IMR-90 (cell line): ENCODE measurements around the gene UNC13B. TPM values are rescaled to one million over a fixed set of nuclear protein-coding genes. Genes with fewer than 3 reads are reported as not detected.

ENCODE experiments used
- ATAC-seq: fragments of 200-7000 bp; cut with Tn5 transposase; 2 replicates; pipeline ENCODE4 v1.9.1; 2020; ENCODE audit warnings: low read depth, mild to moderate bottlenecking, moderate library complexity
- BruUV-seq: library from RNA; stranded (reverse); fragments of 400-500 nt; replicated peaks from 2 replicates; lab custom pipeline; 2021; lab: Mats Ljungman, UMichigan
- CTCF ChIA-PET: fragments of 300-600 bp; formaldehyde crosslinking; extraction: SDS; loops from one replicate; lab custom pipeline; 2021; ENCODE audit warnings: antibody characterized with exemption; lab: Yijun Ruan, JAX
- POLR2A ChIA-PET: fragments of 300-600 bp; sonication (Branson Sonifier 250); formaldehyde crosslinking; loops from one replicate; lab custom pipeline; 2022; ENCODE audit warnings: antibody characterized with exemption; ENCODE audit not compliant: unreplicated experiment; lab: Charles Lee
- DNase-seq: peaks from one replicate; pipeline ENCODE4 v3.0.0; 2013
- H2AFZ ChIP-seq: replicated peaks from 2 replicates; pipeline ENCODE3; 2013; ENCODE audit warnings: low read length, mild to moderate bottlenecking; ENCODE audit not compliant: poor library complexity
- H2AK5ac ChIP-seq: 2 replicates; pipeline ENCODE4 v1.6.1; 2013; ENCODE audit warnings: low read depth, low read length, inconsistent platforms
- H2AK9ac ChIP-seq: replicated peaks from 2 replicates; pipeline ENCODE3; 2013; ENCODE audit warnings: mild to moderate bottlenecking, low read depth, low read length, moderate library complexity; ENCODE audit not compliant: poor library complexity
- H2BK120ac ChIP-seq: 2 replicates; pipeline ENCODE4 v1.6.1; 2013; ENCODE audit warnings: low read depth, low read length, inconsistent platforms
- H2BK15ac ChIP-seq: 3 replicates; pipeline ENCODE4 v1.6.1; 2013; ENCODE audit warnings: low read depth, low read length, inconsistent platforms
- H2BK20ac ChIP-seq: 2 replicates; pipeline ENCODE4 v1.6.1; 2013; ENCODE audit warnings: low read depth, mild to moderate bottlenecking, inconsistent platforms, low read length, moderate library complexity
- H2BK5ac ChIP-seq: 2 replicates; pipeline ENCODE4 v1.6.1; 2013; ENCODE audit warnings: mild to moderate bottlenecking, low read depth, low read length, inconsistent platforms; ENCODE audit not compliant: poor library complexity, severe bottlenecking
- H3K14ac ChIP-seq: replicated peaks from 2 replicates; pipeline ENCODE4 v1.6.1; 2013; ENCODE audit warnings: low read depth, low read length, inconsistent platforms
- H3K18ac ChIP-seq: 2 replicates; pipeline ENCODE4 v1.6.1; 2013; ENCODE audit warnings: low read depth, low read length, control low read depth
- H3K23ac ChIP-seq: 2 replicates; pipeline ENCODE4 v1.6.1; 2013; ENCODE audit warnings: low read depth, low read length, inconsistent platforms
- H3K27ac ChIP-seq: 2 replicates; pipeline ENCODE4 v1.5.1; 2013; ENCODE audit warnings: mild to moderate bottlenecking, control low read depth, low read length; ENCODE audit not compliant: insufficient read depth
- H3K27me3 ChIP-seq: 2 replicates; pipeline ENCODE4 v1.6.1; 2013; ENCODE audit warnings: low read length; ENCODE audit not compliant: control insufficient read depth, insufficient read depth
- H3K36me3 ChIP-seq: 2 replicates; pipeline ENCODE4 v1.6.1; 2013; ENCODE audit warnings: low read length, mixed read lengths; ENCODE audit not compliant: control insufficient read depth, insufficient read depth
- H3K4ac ChIP-seq: 2 replicates; pipeline ENCODE4 v1.6.1; 2013; ENCODE audit warnings: low read depth, low read length, inconsistent platforms
- H3K4me1 ChIP-seq: 2 replicates; pipeline ENCODE4 v1.6.1; 2013; ENCODE audit warnings: low read length, mixed read lengths; ENCODE audit not compliant: control insufficient read depth, insufficient read depth
- H3K4me2 ChIP-seq: 2 replicates; pipeline ENCODE4 v1.6.1; 2013; ENCODE audit warnings: low read depth, mild to moderate bottlenecking, control low read depth, low read length, moderate library complexity
- H3K4me3 ChIP-seq: 2 replicates; pipeline ENCODE4 v1.5.1; 2013; ENCODE audit warnings: low read depth, mild to moderate bottlenecking, control low read depth, low read length, moderate library complexity; ENCODE audit not compliant: insufficient read depth
- H3K56ac ChIP-seq: 2 replicates; pipeline ENCODE4 v1.6.1; 2013; ENCODE audit warnings: low read length, inconsistent platforms; ENCODE audit not compliant: insufficient read depth; ENCODE audit errors: extremely low read depth
- H3K79me1 ChIP-seq, 2 experiments: 2 replicates each; pipeline ENCODE4 v1.6.1; 2013; ENCODE audit warnings: low read length in 2 of 2, inconsistent platforms in 1 of 2, low read depth in 1 of 2
- H3K9ac ChIP-seq: 2 replicates; pipeline ENCODE4 v1.6.1; 2013; ENCODE audit warnings: low read depth, low read length, control low read depth
- H3K9me1 ChIP-seq: 2 replicates; pipeline ENCODE4 v1.6.1; 2013; ENCODE audit warnings: low read length, inconsistent platforms; ENCODE audit not compliant: insufficient read depth
- H3K9me3 ChIP-seq: 2 replicates; pipeline ENCODE4 v1.6.1; 2013; ENCODE audit warnings: low read length; ENCODE audit not compliant: control insufficient read depth, insufficient read depth
- H4K20me1 ChIP-seq: 2 replicates; pipeline ENCODE4 v1.6.1; 2013; ENCODE audit warnings: low read length, inconsistent platforms; ENCODE audit not compliant: insufficient read depth
- H4K5ac ChIP-seq: 2 replicates; pipeline ENCODE4 v1.6.1; 2013; ENCODE audit warnings: mild to moderate bottlenecking, low read depth, low read length, control low read depth
- H4K8ac ChIP-seq, 2 experiments: 2 replicates each; pipeline ENCODE4 v1.6.1; 2013; ENCODE audit warnings: low read depth in 2 of 2, low read length in 2 of 2, control low read depth in 1 of 2, inconsistent platforms in 1 of 2
- H4K91ac ChIP-seq: 2 replicates; pipeline ENCODE4 v1.6.1; 2013; ENCODE audit warnings: low read depth, low read length, inconsistent platforms; ENCODE audit not compliant: insufficient read depth
- BHLHE40 ChIP-seq: fragments of 150-350 bp; IDR thresholded peaks from 2 replicates; pipeline ENCODE4 v1.6.1; 2016; ENCODE audit warnings: mild to moderate bottlenecking, low read depth, low read length
- CEBPB ChIP-seq: IDR thresholded peaks from 2 replicates; pipeline ENCODE4 v1.6.1; 2012; ENCODE audit warnings: low read depth, low read length, improper control_type of control experiment
- CTCF ChIP-seq: conservative IDR thresholded peaks from 2 replicates; pipeline ENCODE4 v1.5.1; 2012; ENCODE audit warnings: mild to moderate bottlenecking, low read depth, low read length, improper control_type of control experiment
- ELK1 ChIP-seq: fragments of 150-350 bp; IDR thresholded peaks from 2 replicates; pipeline ENCODE4 v1.6.1; 2016; ENCODE audit warnings: low read depth, mild to moderate bottlenecking, low read length, moderate library complexity, borderline replicate concordance
- FOS ChIP-seq: fragments of 150-350 bp; IDR thresholded peaks from 2 replicates; pipeline ENCODE4 v1.6.1; 2016; ENCODE audit warnings: low read depth, low read length
- MXI1 ChIP-seq: IDR thresholded peaks from 2 replicates; pipeline ENCODE4 v1.6.1; 2012; ENCODE audit warnings: low read depth, mild to moderate bottlenecking, low read length, moderate library complexity, borderline replicate concordance
- RAD21 ChIP-seq: IDR thresholded peaks from 2 replicates; pipeline ENCODE4 v1.6.1; 2012; ENCODE audit warnings: low read length, improper control_type of control experiment
- SMC3 ChIP-seq: fragments of 150-350 bp; IDR thresholded peaks from 2 replicates; pipeline ENCODE4 v1.6.1; 2016; ENCODE audit warnings: low read depth, mild to moderate bottlenecking, antibody characterized with exemption, low read length, moderate library complexity
- USF2 ChIP-seq: fragments of 150-350 bp; IDR thresholded peaks from 2 replicates; pipeline ENCODE4 v1.6.1; 2017; ENCODE audit warnings: mild to moderate bottlenecking, antibody characterized with exemption, low read length, low read depth
- WGBS, 2 experiments: methylation state at CpG; one replicate each; pipeline versions ENCODE4 v1.1.5 to v1.1.7; 2013; ENCODE audit warnings: missing lambda C conversion rate in 2 of 2; ENCODE audit not compliant: insufficient read length in 1 of 2; ENCODE audit errors: extremely low coverage in 2 of 2; 5-methylcytosine and 5-hydroxymethylcytosine counted together
- dilution Hi-C: fragments of 300-500 bp; cut with HindIII; formaldehyde crosslinking; loops from one replicate; pipeline ENCODE4 v1.14.3; 2018; ENCODE audit warnings: low sequenced_read_pairs; ENCODE audit not compliant: unreplicated experiment
- in situ Hi-C: fragments of 300-500 bp; cut with MboI; formaldehyde crosslinking; loops from 3 replicates; pipeline ENCODE4 v1.14.3; 2019; ENCODE audit warnings: low sequenced_read_pairs, inconsistent platforms, mixed read lengths
- intact Hi-C: fragments of 100-400 bp; cut with micrococcal nuclease; formaldehyde crosslinking; loops from 2 replicates; pipeline ENCODE4 v1.10.0; 2022
- polyA plus RNA-seq, 3 experiments: library from polyadenylated mRNA; depleted of rRNA; stranded (reverse); fragments of >200 nt; gene quantifications; 2 replicates each; pipeline ENCODE4 v1.2.3, GENCODE V29; 2012; ENCODE audit warnings: low replicate concordance in 1 of 3
- total RNA-seq: library from RNA; depleted of rRNA; stranded (reverse); fragments of >200 nt; gene quantifications from 2 replicates; pipeline ENCODE4 v1.2.3, GENCODE V29; 2012

UNC13B gene
- total and polyA plus RNA-seq, 2 of the 4 experiments (the other 2 are of a cell fraction), result 7.5 to 14.3 TPM

GRCh38 chr9:35374910-35375309 lies 213.1 kb downstream of the UNC13B start:
- no peak overlapping the region for H2AFZ ChIP-seq
- H3K23ac ChIP-seq, result no peak overlapping the region
- no peak overlapping the region for H2BK20ac ChIP-seq
- H4K5ac ChIP-seq, result no peak overlapping the region
- no peak overlapping the region for H2BK5ac ChIP-seq
- H4K20me1 ChIP-seq, result no peaks in the 10 kb centered on the region
- intact Hi-C loops, result no loop called here
- no peaks in the 10 kb centered on the region for H3K9me1 ChIP-seq
- no peaks in the 10 kb centered on the region for H3K36me3 ChIP-seq
- no peak for TF ChIP-seq FOS
- no peak for TF ChIP-seq ELK1
- no peak for TF ChIP-seq BHLHE40
- no peak for TF ChIP-seq CEBPB
- TF ChIP-seq SMC3, result no peak
- TF ChIP-seq MXI1, result no peak
- TF ChIP-seq USF2, result no peak
- no peak for TF ChIP-seq RAD21
- no peak for TF ChIP-seq CTCF
- no peaks in the 10 kb centered on the region for H3K27me3 ChIP-seq
- ATAC-seq (no peak), DNase-seq (no peak)
- no peak overlapping the region for H2AK9ac ChIP-seq
- no peak overlapping the region for H3K4me3 ChIP-seq
- H3K9ac ChIP-seq, result no peak overlapping the region
- no peak overlapping the region for H3K4ac ChIP-seq
- in situ Hi-C loops, result no loop called here
- H3K9me3 ChIP-seq, result no peaks in the 10 kb centered on the region
- H3K18ac ChIP-seq, result no peak overlapping the region
- WGBS, 2 experiments, result 100% methylated on average over 3 of the region's 5 CpGs; no CpG with 5 or more reads in 1 of the 2 experiments
- H3K4me1 ChIP-seq, result no peaks in the 10 kb centered on the region
- dilution Hi-C loops, result no loop called here
- H3K79me1 ChIP-seq, result no peaks in the 10 kb centered on the region
- H3K14ac ChIP-seq, result no peak overlapping the region
- H3K56ac ChIP-seq, result no peak overlapping the region
- BruUV-seq, result no TSS peak
- no peak overlapping the region for H2BK120ac ChIP-seq
- ChIA-PET POLR2A (no interaction called here), CTCF (no interaction called here)
- no peak overlapping the region for H4K8ac ChIP-seq
- no peak overlapping the region for H4K91ac ChIP-seq
- H3K4me2 ChIP-seq, result no peak overlapping the region
- H2AK5ac ChIP-seq, result no peak overlapping the region
- no peak overlapping the region for H2BK15ac ChIP-seq
- no peak overlapping the region for H3K27ac ChIP-seq
